Activated T-cell treated with anti-CD3 and anti-CD28 coated beads, Interleukin-2, amount 50 U/mL, for 4 hours (primary cell): Measurements from ENCODE around the gene DIRAS1. TPM values are rescaled to one million over a fixed set of nuclear protein-coding genes. Genes with fewer than 3 reads are reported as not detected.

Source experiments
- ATAC-seq, 2 donors: fragments of 200-7000 bp; cut with Tn5 transposase; one replicate each; pipeline ENCODE4 v1.10.0; 2021
- DNase-seq: peaks from one replicate; pipeline ENCODE4 v3.0.0-alpha.2; 2020
- H3K27me3 Mint-ChIP-seq: one replicate; pipeline ENCODE4 v1.8.0; 2021; ENCODE audit warnings: low read depth, mixed read lengths
- H3K36me3 Mint-ChIP-seq: one replicate; pipeline ENCODE4 v1.8.0; 2022; ENCODE audit warnings: mixed read lengths; ENCODE audit not compliant: insufficient read depth
- H3K4me1 Mint-ChIP-seq: one replicate; pipeline ENCODE4 v1.8.0; 2021; ENCODE audit warnings: low read depth, mixed read lengths
- H3K4me3 Mint-ChIP-seq: one replicate; pipeline ENCODE4 v1.8.0; 2021; ENCODE audit warnings: mild to moderate bottlenecking, moderate library complexity, mixed read lengths
- H3K9me3 Mint-ChIP-seq: one replicate; pipeline ENCODE4 v1.8.0; 2021; ENCODE audit warnings: mixed read lengths
- total RNA-seq, 3 donors: library from RNA; stranded (reverse); gene quantifications; one replicate each; pipeline ENCODE4 v1.2.1, GENCODE V29; 2021

The DIRAS1 gene
- total RNA-seq, 3 donors from 2014 or later, result 0.13 to 0.27 (median 0.20) TPM

DNA sequence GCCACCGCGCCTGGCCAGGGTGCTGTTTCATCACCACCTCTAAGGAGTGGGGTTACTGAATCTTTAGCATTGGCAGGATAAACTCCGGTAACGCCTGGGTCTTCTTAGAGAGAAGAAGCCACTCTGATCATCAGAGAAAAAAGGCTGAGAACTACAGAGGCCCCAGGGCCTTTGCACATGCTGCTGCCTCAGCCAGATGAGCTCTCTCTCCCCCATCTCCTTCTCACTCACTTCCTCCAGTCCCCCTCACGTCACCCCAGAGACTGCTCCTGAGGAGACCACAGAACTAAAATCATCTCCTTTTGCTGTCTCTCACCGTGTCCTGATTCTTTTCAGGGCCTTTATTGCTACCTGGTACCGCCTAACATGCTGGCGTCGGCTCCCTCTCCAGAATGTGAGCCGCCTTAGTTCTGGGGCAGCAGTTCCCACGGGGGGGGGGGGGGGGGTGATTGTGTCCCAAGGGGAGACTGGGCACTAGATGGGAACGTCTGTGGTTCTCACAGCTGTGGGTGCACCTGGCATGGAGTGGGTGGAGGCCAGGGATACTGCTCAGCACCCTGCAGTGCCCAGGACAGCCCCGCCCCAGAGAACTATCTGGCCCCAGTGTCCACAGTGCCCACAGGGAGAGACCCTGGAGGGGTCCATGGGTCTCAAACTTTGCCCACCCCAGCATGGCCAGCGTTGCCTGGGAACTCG, 5.1 kb upstream of the DIRAS1 start:
- no peak overlapping the region for H3K4me3 Mint-ChIP-seq
- ATAC-seq (no peak), DNase-seq (no peak)
- peaks cover 32% of the 10 kb centered on the region for H3K27me3 Mint-ChIP-seq
- H3K9me3 Mint-ChIP-seq, result no peaks in the 10 kb centered on the region
- peaks cover 6% of the 10 kb centered on the region for H3K4me1 Mint-ChIP-seq
- no peaks in the 10 kb centered on the region for H3K36me3 Mint-ChIP-seq

DNA sequence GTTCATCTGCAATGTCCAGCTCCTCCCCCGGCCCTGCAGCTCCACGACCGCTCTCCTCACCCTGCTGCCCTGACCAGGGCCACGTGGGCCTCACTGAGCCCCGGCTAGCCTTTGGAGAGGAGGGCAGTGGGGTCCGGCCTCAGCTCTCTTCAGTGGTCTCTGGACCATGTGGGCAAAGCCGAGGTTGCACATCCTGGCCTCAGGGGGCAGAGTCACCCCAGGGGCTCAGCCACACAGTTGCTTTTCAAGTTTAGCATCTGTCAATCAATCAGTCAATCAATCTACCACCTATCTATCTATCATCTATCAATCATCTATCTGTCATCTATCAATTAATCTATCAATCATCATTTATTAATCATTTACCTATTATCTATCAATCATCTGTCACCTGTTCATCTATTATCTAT, 3.0 kb upstream of the DIRAS1 start:
- Mint-ChIP-seq H3K27me3 (peaks cover 41% of the 10 kb centered on the region), H3K9me3 (no peaks in the 10 kb centered on the region), H3K4me1 (peaks cover 9% of the 10 kb centered on the region), H3K4me3 (no peak overlapping the region), H3K36me3 (no peaks in the 10 kb centered on the region)
- no peak for DNase-seq
- ATAC-seq, result no peak

DNA sequence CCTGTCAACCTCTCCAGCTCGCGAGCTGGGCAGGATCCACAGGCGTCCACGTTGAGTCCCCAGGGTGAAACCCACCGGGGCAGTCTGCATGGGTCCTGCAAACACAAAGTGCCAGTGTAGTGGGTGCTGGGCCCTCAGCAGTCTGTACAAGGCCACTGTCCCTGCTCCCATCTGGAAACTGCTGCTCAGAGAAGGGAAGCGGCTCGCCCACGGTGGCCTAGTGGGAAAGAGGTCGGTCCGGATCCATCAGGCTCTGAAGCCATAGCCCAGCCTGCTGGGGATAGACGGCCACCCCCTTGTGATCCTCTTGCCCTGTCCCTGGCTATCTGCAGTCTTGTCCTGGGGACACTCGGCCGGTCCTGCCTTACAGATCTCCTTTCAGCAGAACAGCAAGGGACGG, 2.6 kb upstream of the DIRAS1 start:
- peaks cover 45% of the 10 kb centered on the region for H3K27me3 Mint-ChIP-seq
- H3K9me3 Mint-ChIP-seq, result no peaks in the 10 kb centered on the region
- no peaks in the 10 kb centered on the region for H3K36me3 Mint-ChIP-seq
- DNase-seq (no peak), ATAC-seq (no peak)
- H3K4me1 Mint-ChIP-seq, result peaks cover 9% of the 10 kb centered on the region
- H3K4me3 Mint-ChIP-seq, result no peak overlapping the region

DNA sequence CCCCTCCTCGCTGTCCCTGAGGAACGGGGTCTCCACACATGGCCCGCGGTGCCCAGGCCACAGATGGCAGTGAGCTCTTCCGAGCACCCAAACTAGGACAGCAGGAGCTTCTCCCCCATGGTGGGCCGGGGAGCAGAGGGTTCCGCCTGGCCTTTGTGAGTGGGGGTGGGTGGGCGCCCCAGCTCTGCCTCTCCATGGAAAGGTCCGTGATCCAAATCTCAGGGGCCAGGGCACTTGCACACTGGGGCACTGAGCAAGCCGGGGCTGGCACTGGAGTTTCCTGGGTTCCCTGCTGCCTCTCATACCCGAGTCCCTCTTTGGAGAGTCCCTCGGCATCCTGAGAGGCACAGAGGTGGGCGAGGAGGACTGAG, 2.2 kb upstream of the DIRAS1 start:
- peaks cover 9% of the 10 kb centered on the region for H3K4me1 Mint-ChIP-seq
- peaks cover 47% of the 10 kb centered on the region for H3K27me3 Mint-ChIP-seq
- ATAC-seq, result no peak
- no peak for DNase-seq
- no peaks in the 10 kb centered on the region for H3K9me3 Mint-ChIP-seq
- no peaks in the 10 kb centered on the region for H3K36me3 Mint-ChIP-seq
- no peak overlapping the region for H3K4me3 Mint-ChIP-seq

DNA sequence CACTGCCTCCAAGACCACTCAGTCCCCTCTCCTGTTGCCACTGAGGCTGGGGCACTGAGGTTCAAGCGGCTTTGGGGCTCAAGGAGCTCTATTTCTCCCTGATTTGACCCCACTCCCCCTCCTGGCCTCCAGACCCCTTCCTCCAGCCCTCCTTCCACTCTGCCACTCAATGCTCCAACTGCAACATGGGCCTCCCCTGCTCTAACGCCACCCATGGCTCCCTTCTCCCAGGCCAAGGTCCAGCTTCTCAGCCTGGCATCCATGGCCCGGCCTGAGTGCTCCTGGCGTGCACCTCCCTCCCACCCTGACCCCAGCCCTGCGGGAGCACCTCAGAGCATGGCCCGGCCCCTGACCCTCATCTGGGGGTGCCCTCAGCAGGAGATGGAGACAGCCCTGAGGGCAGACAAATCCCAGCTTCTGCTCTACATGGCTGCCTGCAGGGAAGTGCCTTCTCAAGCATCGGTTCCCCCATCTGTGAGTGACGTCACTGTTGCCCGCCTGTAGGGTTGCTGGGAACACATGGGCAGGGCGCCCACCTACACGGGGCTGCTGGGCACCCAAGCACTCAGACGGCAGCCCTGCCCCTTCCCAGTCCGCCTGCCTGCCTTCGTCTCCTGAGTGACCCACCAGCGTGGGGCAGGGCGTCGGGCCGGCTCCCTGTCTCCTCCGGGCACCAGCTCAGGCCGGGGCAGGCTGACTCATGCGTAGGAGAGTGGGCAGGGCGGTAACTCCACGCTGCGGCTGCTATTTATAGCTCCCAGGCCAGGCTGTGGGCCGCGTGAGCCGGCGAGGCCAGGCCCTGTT, 1.6 kb upstream of the DIRAS1 start:
- H3K4me3 Mint-ChIP-seq, result no peak overlapping the region
- DNase-seq (no peak), ATAC-seq (no peak)
- no peaks in the 10 kb centered on the region for H3K36me3 Mint-ChIP-seq
- H3K4me1 Mint-ChIP-seq, result peaks cover 9% of the 10 kb centered on the region
- no peaks in the 10 kb centered on the region for H3K9me3 Mint-ChIP-seq
- peaks cover 47% of the 10 kb centered on the region for H3K27me3 Mint-ChIP-seq

GRCh38 chr19:2721570-2722540, 683 bp upstream of the DIRAS1 start:
- Mint-ChIP-seq H3K4me3 (peak overlapping the region; percentile 53), H3K4me1 (peaks cover 7% of the 10 kb centered on the region), H3K9me3 (no peaks in the 10 kb centered on the region), H3K36me3 (no peaks in the 10 kb centered on the region), H3K27me3 (peaks cover 41% of the 10 kb centered on the region)
- peak in 1 of 2 donors; percentile 15 for ATAC-seq
- no peak for DNase-seq

DNA sequence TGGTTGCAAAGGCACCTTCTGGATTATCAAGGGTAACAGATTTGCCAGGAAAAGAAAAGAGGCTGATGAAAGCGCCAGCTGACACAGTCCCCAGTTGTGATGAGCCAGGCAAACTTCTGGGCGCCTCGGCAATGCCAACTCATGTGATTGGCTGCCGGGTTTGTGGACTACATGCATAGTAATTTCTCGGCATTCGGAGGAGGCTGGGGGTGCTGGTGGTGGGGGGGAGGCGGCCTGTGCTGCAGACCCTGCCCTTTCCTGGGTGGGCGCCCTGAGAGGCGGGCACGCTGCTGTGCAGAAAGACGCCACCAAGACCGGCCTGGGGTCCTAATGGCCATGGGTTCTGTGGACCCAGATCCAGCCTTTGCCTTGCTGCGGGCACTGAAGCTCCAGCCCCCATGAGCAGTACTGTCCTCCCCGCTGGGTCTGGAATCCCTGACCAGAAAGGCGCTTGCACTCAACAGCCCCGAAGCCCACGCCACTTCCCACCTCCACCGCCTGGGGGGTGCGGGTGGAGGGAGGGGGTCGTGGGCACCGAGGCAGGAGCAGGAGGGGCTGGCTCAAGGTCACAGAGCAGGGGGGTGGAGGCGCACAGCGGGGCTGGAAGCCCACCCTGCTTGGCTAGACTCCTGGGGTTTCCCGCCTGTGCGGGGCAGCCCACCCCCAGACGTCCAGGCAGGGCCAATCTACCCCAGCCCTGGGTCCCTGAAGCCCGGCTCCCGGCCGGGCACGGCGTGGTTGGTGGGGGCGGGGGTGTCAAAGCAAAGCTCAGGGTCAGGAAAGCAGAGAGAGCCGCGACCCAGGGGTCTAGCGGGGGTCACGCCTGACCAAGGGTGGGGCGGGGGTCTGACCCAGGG, 1.0 kb downstream of the DIRAS1 start:
- Mint-ChIP-seq H3K9me3 (peaks cover 9% of the 10 kb centered on the region), H3K36me3 (peaks cover 1% of the 10 kb centered on the region), H3K27me3 (peaks cover 33% of the 10 kb centered on the region), H3K4me1 (peaks cover 7% of the 10 kb centered on the region), H3K4me3 (no peak overlapping the region)
- ATAC-seq (peak in 1 of 2 donors; percentile 9), DNase-seq (no peak)

GRCh38 chr19:2719232-2719735, 1.9 kb downstream of the DIRAS1 start:
- H3K4me1 Mint-ChIP-seq, result peaks cover 7% of the 10 kb centered on the region
- no peak overlapping the region for H3K4me3 Mint-ChIP-seq
- peaks cover 33% of the 10 kb centered on the region for H3K27me3 Mint-ChIP-seq
- H3K9me3 Mint-ChIP-seq, result peaks cover 11% of the 10 kb centered on the region
- DNase-seq (no peak), ATAC-seq (no peak)
- H3K36me3 Mint-ChIP-seq, result peaks cover 2% of the 10 kb centered on the region

DNA sequence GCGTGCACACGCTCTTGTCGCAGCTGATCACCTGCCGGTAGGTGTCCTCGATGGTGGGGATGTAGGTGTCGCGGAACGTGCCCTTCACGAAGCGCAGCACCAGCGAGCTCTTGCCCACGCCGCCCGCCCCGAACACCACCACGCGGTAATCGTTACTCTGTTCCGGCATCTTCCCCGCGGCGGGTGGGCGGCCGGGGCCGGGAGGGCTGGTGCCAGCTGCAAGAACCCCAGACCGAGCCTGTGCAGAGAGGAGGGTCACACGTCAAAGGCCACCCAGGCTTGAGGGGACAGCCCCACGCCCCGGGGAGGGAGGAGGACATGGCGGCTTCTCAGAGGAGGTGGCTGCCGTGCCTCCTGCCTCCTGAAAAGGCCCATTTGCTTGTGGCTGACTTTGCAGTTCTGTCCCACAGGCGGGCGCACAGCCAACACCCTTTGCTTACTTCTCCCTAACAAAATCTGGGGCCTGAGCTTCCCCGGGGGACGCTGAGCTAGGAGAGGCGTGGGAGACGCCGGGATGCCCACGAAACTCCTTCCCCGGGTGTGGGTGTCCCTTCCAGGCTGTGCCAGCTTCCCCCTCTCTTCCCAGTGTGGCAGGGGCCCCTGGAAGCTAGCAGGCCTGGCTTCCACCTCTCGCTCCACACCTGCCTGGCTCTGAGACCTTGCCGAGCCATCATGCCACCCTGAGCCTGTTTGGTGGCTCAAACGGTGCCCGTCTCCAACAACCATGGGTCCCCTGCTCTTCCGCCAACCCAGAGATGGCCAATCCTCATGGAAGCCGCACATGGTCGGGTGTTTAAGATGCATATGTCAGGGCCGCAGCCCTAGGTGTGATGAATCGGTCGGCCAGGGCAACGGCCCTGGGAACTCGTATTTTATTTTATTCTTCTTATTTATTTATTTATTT, 3.3 kb downstream of the DIRAS1 start:
- peaks cover 7% of the 10 kb centered on the region for H3K4me1 Mint-ChIP-seq
- no peak for DNase-seq

GRCh38 chr19:2716722-2717637, 4.2 kb downstream of the DIRAS1 start:
- Mint-ChIP-seq H3K27me3 (peaks cover 23% of the 10 kb centered on the region), H3K36me3 (peaks cover 2% of the 10 kb centered on the region), H3K9me3 (peaks cover 11% of the 10 kb centered on the region), H3K4me1 (peaks cover 9% of the 10 kb centered on the region), H3K4me3 (no peak overlapping the region)
- ATAC-seq (no peak), DNase-seq (no peak)

More for the DNA sequence above, 3.3 kb downstream of the DIRAS1 start:
- peaks cover 11% of the 10 kb centered on the region for H3K9me3 Mint-ChIP-seq
- H3K27me3 Mint-ChIP-seq, result peaks cover 28% of the 10 kb centered on the region
- no peak for ATAC-seq
- H3K36me3 Mint-ChIP-seq, result peaks cover 2% of the 10 kb centered on the region
- no peak overlapping the region for H3K4me3 Mint-ChIP-seq

- H3K36me3 Mint-ChIP-seq, result peaks cover 2% of the 10 kb centered on the region
- H3K9me3 Mint-ChIP-seq, result peaks cover 11% of the 10 kb centered on the region
- peaks cover 21% of the 10 kb centered on the region for H3K27me3 Mint-ChIP-seq
- peaks cover 7% of the 10 kb centered on the region for H3K4me1 Mint-ChIP-seq
- ATAC-seq (no peak), DNase-seq (no peak)
- no peak overlapping the region for H3K4me3 Mint-ChIP-seq
Observed at GRCh38 chr19:2716275-2716650, 4.9 kb downstream of the DIRAS1 start.
